HCT116 (cell line): Measurements from ENCODE around the gene USP48.

Experiments used
- CEBPB ChIP-seq: IDR thresholded peaks from 2 replicates; pipeline ENCODE4 v1.6.1; 2012; ENCODE audit warnings: low read depth
- ELF1 ChIP-seq: IDR thresholded peaks from 2 replicates; pipeline ENCODE4 v1.6.1; 2012; ENCODE audit warnings: low read depth, borderline replicate concordance
- EZH2 ChIP-seq: fragments of 200-600 bp; sonication (generic); IDR thresholded peaks from 2 replicates; pipeline ENCODE4 v1.6.1; 2017; ENCODE audit warnings: antibody characterized with exemption, mixed run types
- POLR2AphosphoS5 ChIP-seq: IDR thresholded peaks from 2 replicates; pipeline ENCODE4 v1.6.1; 2011; ENCODE audit warnings: mild to moderate bottlenecking, low read depth, low read length, moderate library complexity
- TF ChIP-seq, protein P1 (sequence below), 3 experiments: fragments of 200-600 bp in 1 of 3; sonication (generic) in 1 of 3; IDR thresholded peaks in 2 of 3; conservative IDR thresholded peaks in 1 of 3; 2 replicates each; pipeline ENCODE4 v1.5.1; 2012 to 2017; ENCODE audit warnings: low read depth in 2 of 3, low read length in 2 of 3, antibody characterized with exemption in 1 of 3, borderline replicate concordance in 1 of 3, control low read depth in 1 of 3, mild to moderate bottlenecking in 1 of 3, mixed read lengths in 1 of 3, mixed run types in 1 of 3, moderate library complexity in 1 of 3; ENCODE audit not compliant: insufficient read depth in 1 of 3
- TF ChIP-seq, protein P2 (sequence below): IDR thresholded peaks from 2 replicates; pipeline ENCODE4 v1.6.1; 2012
- TF ChIP-seq, protein P3 (sequence below): IDR thresholded peaks from 2 replicates; pipeline ENCODE4 v1.6.1; 2012
- TF ChIP-seq, protein P4 (sequence below): IDR thresholded peaks from 2 replicates; pipeline ENCODE4 v1.6.1; 2012; ENCODE audit warnings: low read depth

DNA sequence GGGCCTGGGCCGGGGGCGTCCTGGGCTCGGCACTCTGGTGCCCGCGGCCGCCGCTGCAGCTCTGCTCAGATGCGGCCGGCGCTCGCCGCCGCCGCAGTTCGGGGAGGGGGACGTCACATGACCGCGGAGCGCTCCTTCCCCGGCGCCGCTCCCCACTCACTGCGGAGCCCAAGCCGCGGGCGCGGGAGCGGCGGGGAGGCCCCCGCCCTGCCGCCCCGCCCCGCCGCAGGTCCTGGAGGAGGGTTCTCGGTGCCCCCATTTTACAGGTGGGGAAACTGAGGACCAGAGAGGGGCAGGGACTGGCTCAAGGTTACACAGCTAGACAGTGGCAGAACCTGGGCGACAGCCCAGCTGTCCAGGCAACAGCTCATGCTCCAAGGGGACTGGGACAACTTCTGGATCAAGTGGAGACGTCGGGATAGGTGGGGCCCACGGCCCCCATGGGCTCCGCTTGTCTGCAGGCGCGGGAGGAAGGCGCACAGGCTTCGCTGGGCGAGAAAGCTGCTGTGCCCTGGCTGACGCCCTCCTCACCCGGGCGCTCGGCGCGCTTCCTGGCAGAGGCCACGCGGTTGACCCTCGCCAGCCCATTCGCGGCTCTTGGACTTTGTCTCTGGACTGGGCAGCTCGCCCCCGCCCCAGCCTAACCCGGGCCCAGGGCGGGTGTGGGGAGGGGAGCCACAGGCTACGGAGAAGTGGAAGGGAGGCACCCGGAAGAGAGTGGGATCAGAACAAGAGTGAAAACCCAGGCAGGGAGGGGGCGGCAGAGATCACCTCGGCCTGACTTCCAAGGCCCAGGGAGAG, 113.5 kb downstream of the USP48 start, which contains the start of gene RAP1GAP:
- TF ChIP-seq, protein P1, sequence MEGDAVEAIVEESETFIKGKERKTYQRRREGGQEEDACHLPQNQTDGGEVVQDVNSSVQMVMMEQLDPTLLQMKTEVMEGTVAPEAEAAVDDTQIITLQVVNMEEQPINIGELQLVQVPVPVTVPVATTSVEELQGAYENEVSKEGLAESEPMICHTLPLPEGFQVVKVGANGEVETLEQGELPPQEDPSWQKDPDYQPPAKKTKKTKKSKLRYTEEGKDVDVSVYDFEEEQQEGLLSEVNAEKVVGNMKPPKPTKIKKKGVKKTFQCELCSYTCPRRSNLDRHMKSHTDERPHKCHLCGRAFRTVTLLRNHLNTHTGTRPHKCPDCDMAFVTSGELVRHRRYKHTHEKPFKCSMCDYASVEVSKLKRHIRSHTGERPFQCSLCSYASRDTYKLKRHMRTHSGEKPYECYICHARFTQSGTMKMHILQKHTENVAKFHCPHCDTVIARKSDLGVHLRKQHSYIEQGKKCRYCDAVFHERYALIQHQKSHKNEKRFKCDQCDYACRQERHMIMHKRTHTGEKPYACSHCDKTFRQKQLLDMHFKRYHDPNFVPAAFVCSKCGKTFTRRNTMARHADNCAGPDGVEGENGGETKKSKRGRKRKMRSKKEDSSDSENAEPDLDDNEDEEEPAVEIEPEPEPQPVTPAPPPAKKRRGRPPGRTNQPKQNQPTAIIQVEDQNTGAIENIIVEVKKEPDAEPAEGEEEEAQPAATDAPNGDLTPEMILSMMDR (IDR thresholded peaks at IDR 0.05 in 2 of 3, conservative IDR thresholded peaks at IDR 0.05 in 1 of 3; ENCODE audit: borderline replicate concordance in 1 of 3, insufficient read depth in 1 of 3, low read depth in 2 of 3, low read length in 2 of 3): no peak
- TF ChIP-seq, protein P2, sequence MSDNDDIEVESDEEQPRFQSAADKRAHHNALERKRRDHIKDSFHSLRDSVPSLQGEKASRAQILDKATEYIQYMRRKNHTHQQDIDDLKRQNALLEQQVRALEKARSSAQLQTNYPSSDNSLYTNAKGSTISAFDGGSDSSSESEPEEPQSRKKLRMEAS: no peak
- TF ChIP-seq EZH2: no peak
- no peak for TF ChIP-seq POLR2AphosphoS5
- TF ChIP-seq CEBPB: no peak
- TF ChIP-seq, protein P3, sequence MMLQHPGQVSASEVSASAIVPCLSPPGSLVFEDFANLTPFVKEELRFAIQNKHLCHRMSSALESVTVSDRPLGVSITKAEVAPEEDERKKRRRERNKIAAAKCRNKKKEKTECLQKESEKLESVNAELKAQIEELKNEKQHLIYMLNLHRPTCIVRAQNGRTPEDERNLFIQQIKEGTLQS: no peak
- TF ChIP-seq, protein P4, sequence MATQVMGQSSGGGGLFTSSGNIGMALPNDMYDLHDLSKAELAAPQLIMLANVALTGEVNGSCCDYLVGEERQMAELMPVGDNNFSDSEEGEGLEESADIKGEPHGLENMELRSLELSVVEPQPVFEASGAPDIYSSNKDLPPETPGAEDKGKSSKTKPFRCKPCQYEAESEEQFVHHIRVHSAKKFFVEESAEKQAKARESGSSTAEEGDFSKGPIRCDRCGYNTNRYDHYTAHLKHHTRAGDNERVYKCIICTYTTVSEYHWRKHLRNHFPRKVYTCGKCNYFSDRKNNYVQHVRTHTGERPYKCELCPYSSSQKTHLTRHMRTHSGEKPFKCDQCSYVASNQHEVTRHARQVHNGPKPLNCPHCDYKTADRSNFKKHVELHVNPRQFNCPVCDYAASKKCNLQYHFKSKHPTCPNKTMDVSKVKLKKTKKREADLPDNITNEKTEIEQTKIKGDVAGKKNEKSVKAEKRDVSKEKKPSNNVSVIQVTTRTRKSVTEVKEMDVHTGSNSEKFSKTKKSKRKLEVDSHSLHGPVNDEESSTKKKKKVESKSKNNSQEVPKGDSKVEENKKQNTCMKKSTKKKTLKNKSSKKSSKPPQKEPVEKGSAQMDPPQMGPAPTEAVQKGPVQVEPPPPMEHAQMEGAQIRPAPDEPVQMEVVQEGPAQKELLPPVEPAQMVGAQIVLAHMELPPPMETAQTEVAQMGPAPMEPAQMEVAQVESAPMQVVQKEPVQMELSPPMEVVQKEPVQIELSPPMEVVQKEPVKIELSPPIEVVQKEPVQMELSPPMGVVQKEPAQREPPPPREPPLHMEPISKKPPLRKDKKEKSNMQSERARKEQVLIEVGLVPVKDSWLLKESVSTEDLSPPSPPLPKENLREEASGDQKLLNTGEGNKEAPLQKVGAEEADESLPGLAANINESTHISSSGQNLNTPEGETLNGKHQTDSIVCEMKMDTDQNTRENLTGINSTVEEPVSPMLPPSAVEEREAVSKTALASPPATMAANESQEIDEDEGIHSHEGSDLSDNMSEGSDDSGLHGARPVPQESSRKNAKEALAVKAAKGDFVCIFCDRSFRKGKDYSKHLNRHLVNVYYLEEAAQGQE: no peak
- no peak for TF ChIP-seq ELF1
